ENCODE results near the gene ATP4A.

Gene ATP4A

DNA sequence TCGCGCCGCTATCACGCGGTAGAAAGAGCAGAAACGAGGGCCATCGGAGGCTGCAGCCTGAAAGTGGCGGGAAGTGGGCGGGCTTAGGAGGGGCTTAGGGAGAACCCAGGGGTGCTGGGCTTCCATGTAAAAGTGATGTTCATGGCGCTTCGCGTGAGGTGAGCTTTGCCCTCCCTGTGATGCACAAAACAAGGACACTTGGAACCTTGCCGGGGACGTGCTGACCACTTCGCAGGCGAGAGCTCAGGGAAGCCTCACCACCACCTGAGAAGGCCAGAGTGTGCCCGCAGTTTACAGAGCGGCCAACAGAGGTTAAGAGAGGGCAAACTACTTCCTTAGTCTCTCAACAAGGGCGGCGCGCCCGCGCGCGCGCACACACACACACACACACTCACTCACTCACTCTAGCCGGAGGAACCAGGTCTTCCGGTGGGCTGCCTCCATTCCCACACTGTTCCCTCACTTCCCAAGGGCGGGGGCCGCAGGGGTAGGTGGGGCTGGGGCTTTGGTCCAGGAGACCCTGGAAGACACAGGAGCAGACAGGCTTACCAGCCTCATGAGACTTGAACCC lies 29.6 kb downstream of the ATP4A start:
- peak; percentile 73 for DNase-seq
- Mint-ChIP-seq H3K9me3 (no peaks in the 10 kb centered on the region), H3K4me3 (peak overlapping the region; percentile 57), H3K36me3 (no peaks in the 10 kb centered on the region), H3K4me1 (peaks cover 17% of the 10 kb centered on the region), H3K27ac (no peak overlapping the region), H3K27me3 (peaks cover 67% of the 10 kb centered on the region)
- CTCF ChIA-PET = no interaction called here

DNA sequence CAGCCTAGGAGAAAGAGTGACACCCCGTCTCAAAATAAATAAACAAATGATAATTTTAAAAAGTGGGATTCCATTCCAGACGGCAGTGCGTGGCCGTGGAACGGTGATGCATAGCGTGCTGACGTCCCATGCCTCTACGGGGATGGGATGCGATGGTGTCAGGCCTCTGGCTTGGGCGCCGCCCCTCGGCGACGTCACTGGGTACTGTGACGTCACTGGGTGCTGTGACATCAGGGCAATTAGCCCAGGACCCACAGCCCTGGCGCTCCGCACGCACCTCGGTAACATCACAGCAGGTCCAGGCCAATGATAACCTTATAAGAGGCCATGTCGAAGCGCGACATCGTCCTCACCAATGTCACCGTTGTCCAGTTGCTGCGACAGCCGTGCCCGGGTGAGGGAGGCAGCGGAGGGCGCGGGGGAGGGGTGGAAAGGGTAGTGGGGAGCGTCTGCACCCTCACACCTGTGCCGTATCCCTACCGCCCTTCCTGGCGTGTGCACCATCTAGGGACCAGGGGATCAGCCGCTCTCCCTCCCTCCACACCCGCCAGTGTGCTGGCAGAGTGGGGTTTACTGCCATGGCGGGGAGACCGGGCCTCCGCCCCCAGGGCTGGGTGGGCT lies 30.1 kb downstream of the ATP4A start, which contains the start of gene GAPDHS:
GAPDHS (plus strand) TSS at position 256 of the 621 bp plus-strand sequence; CDS start at position 328, 72 bp downstream.
- Mint-ChIP-seq H3K4me1 (peaks cover 17% of the 10 kb centered on the region), H3K4me3 (peak within 1 kb of the TSS; percentile 57), H3K9me3 (no peaks in the 10 kb centered on the region), H3K27me3 (peaks cover 73% of the 10 kb centered on the region), H3K27ac (peak within 1 kb of the TSS; percentile 17), H3K36me3 (no peaks in the 10 kb centered on the region)
- no peak for DNase-seq
- CTCF ChIA-PET = no interaction called here

DNA sequence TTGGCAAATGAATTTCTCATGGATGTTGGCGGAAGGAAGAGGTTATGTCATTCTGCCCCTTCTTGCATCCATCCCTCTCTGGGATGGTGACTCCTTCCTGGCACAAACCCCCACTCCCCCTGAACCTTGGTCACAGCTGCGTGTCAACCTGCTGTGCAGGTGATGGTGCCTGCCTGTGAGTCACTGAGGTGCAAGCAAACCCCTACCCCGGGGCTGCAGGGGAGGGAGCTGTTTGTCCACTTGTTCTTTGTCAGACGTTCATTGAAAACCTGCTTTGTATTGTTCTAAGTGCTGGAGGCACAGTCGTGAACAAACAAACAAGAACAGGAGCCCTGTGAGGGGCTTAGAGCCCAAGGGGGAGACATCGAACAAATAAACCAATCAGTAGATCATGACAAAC lies 32.2 kb downstream of the ATP4A start:
- H3K4me1 Mint-ChIP-seq = peaks cover 17% of the 10 kb centered on the region
- peaks cover 81% of the 10 kb centered on the region for H3K27me3 Mint-ChIP-seq
- no peak overlapping the region for H3K4me3 Mint-ChIP-seq
- H3K9me3 Mint-ChIP-seq = no peaks in the 10 kb centered on the region
- CTCF ChIA-PET = interaction anchor here (1.5 to 2.0 kb wide), 2 partner anchors 18 to 21 kb away, joined by 4 to 8 read pairs; no protein-coding TSS in a partner anchor
- DNase-seq = no peak
- no peak overlapping the region for H3K27ac Mint-ChIP-seq
- no peaks in the 10 kb centered on the region for H3K36me3 Mint-ChIP-seq

DNA sequence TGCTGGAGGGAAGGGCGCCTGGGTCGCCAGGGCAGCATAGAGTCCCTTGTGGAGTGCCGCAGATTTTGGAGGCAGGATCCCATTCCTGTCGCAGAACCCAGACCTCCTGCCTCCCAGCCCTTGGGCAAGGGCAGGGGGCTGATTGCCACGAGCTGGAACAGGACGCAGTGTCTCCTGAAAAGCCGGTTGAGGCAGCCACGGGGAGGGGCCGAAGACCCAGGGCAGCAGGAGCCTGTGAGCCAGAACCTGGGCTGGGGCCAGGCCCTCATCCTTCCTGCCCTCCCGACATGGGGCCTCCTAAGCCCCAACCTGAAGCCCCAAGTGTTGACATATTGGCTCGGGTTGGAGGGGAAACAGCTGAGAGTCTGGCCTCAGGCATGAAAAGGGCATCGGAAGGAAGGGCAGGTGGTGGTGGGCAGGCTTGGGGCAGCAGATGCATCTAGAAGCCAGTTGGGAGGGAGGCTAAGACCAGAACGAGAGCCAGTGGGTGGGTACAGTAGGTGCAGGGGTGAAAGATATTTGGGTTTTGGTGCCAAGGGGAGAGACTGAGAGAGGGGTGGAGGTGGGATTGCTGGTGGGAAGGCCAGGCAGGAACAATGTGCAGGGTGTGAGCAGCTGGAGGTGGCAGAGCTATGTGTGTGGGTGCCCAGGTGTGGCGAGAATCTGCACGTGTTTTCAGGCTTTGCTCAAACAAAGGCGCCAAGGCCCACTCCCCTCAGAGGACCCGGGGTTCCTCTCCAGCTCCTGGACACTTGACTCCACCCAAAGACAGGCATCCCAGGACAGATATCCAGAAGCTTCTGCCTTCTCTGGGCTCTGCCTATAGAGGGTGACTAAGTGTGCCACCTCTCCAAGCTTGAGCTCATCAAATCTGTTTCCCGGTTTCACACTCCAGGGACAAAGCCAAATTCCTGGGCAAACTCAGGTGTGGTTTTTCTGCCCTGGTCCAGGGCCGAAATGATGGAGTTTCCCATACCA lies 33.9 kb downstream of the ATP4A start:
- peaks cover 85% of the 10 kb centered on the region for H3K27me3 Mint-ChIP-seq
- H3K27ac Mint-ChIP-seq = no peak overlapping the region
- H3K9me3 Mint-ChIP-seq = no peaks in the 10 kb centered on the region
- H3K4me1 Mint-ChIP-seq = peaks cover 13% of the 10 kb centered on the region
- CTCF ChIA-PET = no interaction called here
- no peaks in the 10 kb centered on the region for H3K36me3 Mint-ChIP-seq
- H3K4me3 Mint-ChIP-seq = no peak overlapping the region
- no peak for DNase-seq

DNA sequence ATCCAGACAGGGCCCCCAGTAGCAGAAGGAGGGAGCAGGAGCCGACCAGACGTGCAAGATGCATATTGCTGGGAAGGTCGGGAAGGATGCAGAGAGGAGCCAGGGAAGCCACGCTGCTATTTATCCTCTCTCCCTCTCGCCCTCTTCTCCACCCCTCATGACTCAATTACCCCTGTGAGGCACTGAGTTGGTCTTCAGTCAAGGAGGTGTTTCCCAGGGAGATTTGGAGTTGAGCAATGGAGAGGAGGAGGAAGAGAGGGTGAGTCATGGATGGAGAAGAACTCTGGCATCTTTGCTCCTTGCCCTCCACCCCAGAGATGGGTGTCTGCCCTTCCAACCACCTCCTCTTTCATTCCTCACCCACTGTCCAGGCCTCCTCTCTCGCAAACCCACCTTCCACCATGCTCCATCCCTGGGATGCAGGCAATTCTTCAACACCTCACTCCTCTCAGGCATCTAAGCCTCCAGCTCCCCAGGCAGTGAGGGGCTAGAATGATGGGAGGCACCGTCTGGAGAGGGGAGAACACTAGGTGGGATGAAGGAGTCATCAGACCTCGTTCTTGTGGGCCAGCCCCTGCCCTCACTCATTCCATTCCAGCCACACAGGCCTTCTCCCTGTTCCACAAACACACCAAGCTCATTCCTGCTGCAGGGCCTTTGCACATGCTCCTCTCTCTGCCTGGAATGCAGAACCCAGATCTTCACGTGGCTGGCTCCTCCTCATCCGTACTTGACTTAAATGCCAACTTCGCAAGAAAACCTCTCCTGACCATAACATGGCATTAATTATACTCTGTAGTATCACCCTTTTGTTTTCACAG lies 35.0 kb downstream of the ATP4A start, which contains the start of gene SBSN:
SBSN (minus strand) TSS at position 94 of the 821 bp plus-strand sequence; CDS start at position 64, 30 bp downstream.
- Mint-ChIP-seq H3K36me3 (no peaks in the 10 kb centered on the region), H3K4me1 (peaks cover 5% of the 10 kb centered on the region), H3K9me3 (no peaks in the 10 kb centered on the region), H3K27me3 (peaks cover 79% of the 10 kb centered on the region), H3K4me3 (no peak within 1 kb of the TSS), H3K27ac (no peak within 1 kb of the TSS)
- CTCF ChIA-PET = no interaction called here
- no peak for DNase-seq

DNA sequence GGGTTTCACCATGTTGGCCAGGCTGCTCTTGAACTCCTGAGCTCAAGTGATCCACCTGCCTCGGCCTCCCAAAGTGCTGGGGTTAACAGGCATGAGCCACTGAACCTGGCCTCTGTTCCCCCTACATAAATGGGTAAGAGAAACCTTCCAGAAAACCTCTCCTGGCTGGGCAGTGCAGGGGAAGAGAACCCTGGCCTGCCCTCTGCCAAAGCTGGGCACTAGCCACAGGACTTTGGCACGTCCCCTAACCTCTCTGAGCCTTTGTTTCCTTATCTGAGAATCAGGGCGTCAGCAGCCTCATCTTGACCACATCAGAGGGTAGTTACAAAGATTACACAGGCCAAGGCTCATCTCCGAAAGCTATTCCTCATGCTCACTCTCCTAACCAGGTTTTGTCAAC lies 37.6 kb downstream of the ATP4A start:
- Mint-ChIP-seq H3K4me3 (no peak overlapping the region), H3K9me3 (no peaks in the 10 kb centered on the region), H3K27me3 (peaks cover 58% of the 10 kb centered on the region), H3K36me3 (no peaks in the 10 kb centered on the region), H3K4me1 (no peaks in the 10 kb centered on the region), H3K27ac (no peak overlapping the region)
- CTCF ChIA-PET = interaction anchor here (1.1 to 2.4 kb wide), 2 partner anchors 15 to 30 kb away, joined by 3 to 8 read pairs; no protein-coding TSS in a partner anchor
- DNase-seq = no peak

DNA sequence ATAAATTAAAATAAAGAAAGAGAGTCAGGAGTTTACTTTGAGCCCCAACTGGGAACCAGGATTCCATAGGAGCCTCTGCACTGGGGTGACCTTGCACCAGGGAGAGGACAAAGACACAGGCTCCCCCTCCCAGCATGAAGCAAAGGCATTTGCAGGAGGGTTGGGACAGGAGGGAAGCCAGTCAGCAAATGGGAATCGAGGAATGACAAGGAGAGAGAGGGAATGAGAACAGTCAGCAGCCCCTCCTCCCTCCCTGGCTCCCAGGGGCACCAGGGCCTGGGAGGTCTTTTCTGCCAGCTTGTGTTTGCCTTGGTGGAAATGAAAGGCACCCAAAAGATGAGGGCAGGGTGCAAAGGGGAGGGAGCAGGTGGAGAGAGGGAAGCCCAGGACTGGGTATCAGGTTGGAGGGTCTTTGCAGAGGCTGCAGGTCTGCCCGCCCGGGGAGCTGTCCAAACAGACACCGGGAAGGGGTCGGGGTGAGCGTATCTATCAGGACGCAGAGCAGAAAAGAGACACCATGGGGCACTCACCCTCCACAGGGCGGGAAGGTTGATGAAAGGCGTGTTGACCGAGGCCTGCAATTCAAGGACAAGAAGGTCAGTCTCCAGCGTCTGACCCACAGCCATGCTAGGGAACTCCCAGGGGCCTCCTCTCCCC lies 39.1 kb downstream of the ATP4A start:
- H3K9me3 Mint-ChIP-seq = no peaks in the 10 kb centered on the region
- no peaks in the 10 kb centered on the region for H3K36me3 Mint-ChIP-seq
- no peak for DNase-seq
- no peak overlapping the region for H3K4me3 Mint-ChIP-seq
- H3K27ac Mint-ChIP-seq = no peak overlapping the region
- H3K27me3 Mint-ChIP-seq = peaks cover 46% of the 10 kb centered on the region
- H3K4me1 Mint-ChIP-seq = no peaks in the 10 kb centered on the region
- CTCF ChIA-PET = no interaction called here

DNA sequence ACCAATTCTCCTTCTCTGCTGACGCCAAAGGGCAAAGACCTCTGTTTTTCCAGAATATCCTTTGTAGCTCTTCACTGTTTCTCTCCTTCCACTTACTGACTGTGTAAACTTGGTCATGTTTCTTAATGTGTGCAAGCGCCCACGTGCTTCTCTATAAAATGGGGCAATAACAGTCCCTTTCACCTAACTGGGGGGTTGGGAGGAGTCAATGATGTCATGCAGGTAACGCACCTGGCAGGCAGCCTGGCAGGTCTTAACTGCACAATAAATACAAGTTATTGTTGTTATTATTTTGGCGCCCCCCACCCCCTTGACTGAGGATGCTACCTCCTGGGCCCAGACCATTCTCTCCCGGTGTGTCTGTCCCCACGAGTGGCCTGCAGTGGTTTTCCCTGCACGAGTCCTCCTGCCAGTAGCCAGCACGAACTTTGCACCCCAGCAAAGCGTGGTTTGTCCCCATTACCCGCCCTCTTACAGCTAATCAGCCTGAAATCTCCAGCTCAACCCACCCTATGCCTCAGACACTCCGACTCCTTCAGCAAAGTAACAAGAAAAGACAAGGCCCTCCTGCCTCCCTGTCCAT lies 40.6 kb downstream of the ATP4A start:
- peaks cover 35% of the 10 kb centered on the region for H3K27me3 Mint-ChIP-seq
- no peaks in the 10 kb centered on the region for H3K9me3 Mint-ChIP-seq
- no peak for DNase-seq
- no peak overlapping the region for H3K27ac Mint-ChIP-seq
- no peaks in the 10 kb centered on the region for H3K4me1 Mint-ChIP-seq
- H3K36me3 Mint-ChIP-seq = no peaks in the 10 kb centered on the region
- CTCF ChIA-PET = no interaction called here
- H3K4me3 Mint-ChIP-seq = no peak overlapping the region

DNA sequence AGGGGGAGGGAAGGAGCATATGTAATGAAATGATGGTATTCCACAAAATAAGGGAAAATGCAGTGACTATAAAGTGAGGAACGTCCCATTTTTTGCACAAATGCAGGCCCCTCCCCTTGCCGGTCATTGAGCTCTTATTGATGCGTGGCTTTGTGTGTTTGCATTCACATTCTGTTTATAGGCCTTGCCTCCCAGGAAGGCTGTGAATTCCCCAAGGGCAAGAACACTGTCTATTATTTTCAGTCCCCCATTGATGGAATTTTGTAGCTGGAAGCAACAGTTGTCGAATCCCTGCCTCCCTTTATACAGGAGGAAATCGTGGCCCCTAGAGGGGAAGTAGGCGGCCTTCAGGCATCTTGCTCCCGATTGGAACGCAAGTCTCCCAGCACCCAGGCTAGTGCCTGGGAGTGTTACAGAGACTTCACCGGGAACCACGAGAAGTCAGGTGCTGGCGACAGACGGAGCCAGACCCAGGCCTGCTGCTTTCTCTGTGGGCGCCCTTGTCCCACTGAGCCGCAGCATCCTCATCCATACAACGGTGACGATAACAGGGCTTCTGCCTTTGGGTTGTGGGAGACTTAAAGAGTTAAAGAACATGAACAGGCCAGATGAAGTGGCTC lies 42.2 kb downstream of the ATP4A start:
- no peaks in the 10 kb centered on the region for H3K9me3 Mint-ChIP-seq
- CTCF ChIA-PET = interaction anchor here (1.5 kb wide), 1 partner anchor 11 kb away, joined by 3 read pairs; no protein-coding TSS in a partner anchor
- H3K27ac Mint-ChIP-seq = no peak overlapping the region
- no peaks in the 10 kb centered on the region for H3K4me1 Mint-ChIP-seq
- H3K36me3 Mint-ChIP-seq = no peaks in the 10 kb centered on the region
- no peak for DNase-seq
- peaks cover 25% of the 10 kb centered on the region for H3K27me3 Mint-ChIP-seq
- H3K4me3 Mint-ChIP-seq = no peak overlapping the region

DNA sequence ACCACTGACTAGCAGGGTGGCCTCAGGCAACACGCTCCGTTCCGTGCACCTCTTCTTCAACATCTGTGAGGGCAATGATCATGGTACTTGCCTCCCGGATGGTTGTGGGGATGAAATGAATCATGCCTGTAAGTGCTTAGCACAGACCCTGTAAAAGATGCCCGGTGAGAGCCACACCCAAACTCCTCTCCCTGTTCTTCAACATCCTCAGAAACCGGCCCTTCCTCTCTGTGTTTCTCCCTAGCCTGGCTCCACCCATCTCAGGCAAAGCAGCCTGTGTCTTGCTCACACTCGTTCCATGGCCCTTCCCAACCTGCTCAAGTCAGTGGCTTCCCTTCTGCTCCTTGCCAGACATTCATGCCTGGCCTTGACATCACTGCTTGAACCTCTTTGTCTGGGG lies 44.2 kb downstream of the ATP4A start:
- Mint-ChIP-seq H3K27ac (no peak overlapping the region), H3K4me3 (no peak overlapping the region), H3K4me1 (no peaks in the 10 kb centered on the region), H3K27me3 (peaks cover 16% of the 10 kb centered on the region), H3K36me3 (no peaks in the 10 kb centered on the region), H3K9me3 (no peaks in the 10 kb centered on the region)
- DNase-seq = no peak
- CTCF ChIA-PET = interaction anchor here (1.4 kb wide), 1 partner anchor 9 kb away, joined by 8 read pairs; no protein-coding TSS in a partner anchor

DNA sequence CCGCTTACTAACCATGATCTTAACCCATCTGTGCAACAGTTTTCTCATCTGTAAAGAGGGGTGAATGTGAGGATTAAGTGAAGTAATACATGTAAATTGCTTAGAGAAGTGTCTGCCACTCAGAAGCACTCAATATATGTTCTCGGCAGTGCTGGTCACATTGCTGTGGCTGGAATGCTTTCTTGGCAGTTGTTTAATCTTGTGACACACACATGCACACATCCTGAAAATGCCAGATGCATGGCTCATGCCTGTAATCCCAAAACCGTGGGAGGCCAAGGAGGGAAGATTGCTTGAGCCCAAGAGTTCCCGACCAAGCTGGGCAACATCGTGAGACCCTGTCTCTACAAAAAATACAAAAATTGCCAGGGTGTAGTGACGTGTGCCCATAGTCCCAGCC lies 45.1 kb downstream of the ATP4A start:
- no peak overlapping the region for H3K27ac Mint-ChIP-seq
- no peak for DNase-seq
- CTCF ChIA-PET = no interaction called here
- H3K4me1 Mint-ChIP-seq = no peaks in the 10 kb centered on the region
- no peaks in the 10 kb centered on the region for H3K36me3 Mint-ChIP-seq
- H3K27me3 Mint-ChIP-seq = peaks cover 23% of the 10 kb centered on the region
- H3K9me3 Mint-ChIP-seq = no peaks in the 10 kb centered on the region
- H3K4me3 Mint-ChIP-seq = no peak overlapping the region

DNA sequence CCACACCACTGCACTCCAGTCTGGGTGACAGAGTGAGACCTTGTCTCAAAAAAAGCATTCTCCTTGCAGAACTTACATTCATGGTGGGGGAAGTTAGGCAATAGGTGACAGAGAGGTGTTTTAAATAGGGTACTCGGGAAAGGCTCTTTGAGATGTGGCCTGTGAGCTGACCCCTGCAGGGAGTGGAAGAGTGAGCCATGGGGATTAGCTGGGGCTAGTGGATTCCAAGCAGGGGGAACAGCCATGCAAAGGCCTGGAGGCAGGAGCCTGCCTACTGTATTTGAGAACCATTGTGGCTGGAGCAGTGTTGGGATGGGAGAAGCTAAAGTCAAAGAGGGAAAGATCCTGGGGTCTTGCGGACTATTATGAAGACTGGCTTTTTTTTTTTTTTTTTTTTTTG lies 46.1 kb downstream of the ATP4A start:
- H3K27me3 Mint-ChIP-seq = peaks cover 33% of the 10 kb centered on the region
- no peaks in the 10 kb centered on the region for H3K4me1 Mint-ChIP-seq
- H3K27ac Mint-ChIP-seq = no peak overlapping the region
- DNase-seq = no peak
- H3K36me3 Mint-ChIP-seq = no peaks in the 10 kb centered on the region
- H3K4me3 Mint-ChIP-seq = no peak overlapping the region
- H3K9me3 Mint-ChIP-seq = no peaks in the 10 kb centered on the region
- CTCF ChIA-PET = interaction anchor here (0.7 kb wide), 2 partner anchors 22 to 131 kb away, joined by 3 to 4 read pairs; partner anchors contain the start of gene COX6B1

DNA sequence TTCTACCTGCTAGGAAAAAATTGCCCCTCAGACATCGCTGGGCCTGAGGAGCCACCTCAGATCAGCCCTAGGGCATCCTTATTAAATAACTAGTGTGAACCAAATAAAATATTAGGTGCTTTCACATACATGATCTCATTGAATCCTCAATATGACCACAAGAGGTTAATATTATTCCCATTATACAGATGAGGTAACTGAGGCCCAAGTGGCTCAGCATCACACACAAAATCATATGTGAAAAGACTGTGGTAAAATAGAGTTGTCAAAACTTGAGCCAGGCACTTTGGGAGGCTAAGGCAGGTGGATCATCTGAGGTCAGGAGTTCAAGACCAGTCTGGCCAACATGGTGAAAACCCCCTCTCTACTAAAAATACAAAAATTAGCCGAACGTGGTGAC lies 47.1 kb downstream of the ATP4A start:
- Mint-ChIP-seq H3K4me3 (no peak overlapping the region), H3K27me3 (peaks cover 43% of the 10 kb centered on the region), H3K4me1 (peaks cover 1% of the 10 kb centered on the region), H3K36me3 (no peaks in the 10 kb centered on the region), H3K27ac (no peak overlapping the region), H3K9me3 (no peaks in the 10 kb centered on the region)
- no peak for DNase-seq
- CTCF ChIA-PET = no interaction called here
